ENCODE measurements around the gene FOXJ3.

The FOXJ3 gene

DNA sequence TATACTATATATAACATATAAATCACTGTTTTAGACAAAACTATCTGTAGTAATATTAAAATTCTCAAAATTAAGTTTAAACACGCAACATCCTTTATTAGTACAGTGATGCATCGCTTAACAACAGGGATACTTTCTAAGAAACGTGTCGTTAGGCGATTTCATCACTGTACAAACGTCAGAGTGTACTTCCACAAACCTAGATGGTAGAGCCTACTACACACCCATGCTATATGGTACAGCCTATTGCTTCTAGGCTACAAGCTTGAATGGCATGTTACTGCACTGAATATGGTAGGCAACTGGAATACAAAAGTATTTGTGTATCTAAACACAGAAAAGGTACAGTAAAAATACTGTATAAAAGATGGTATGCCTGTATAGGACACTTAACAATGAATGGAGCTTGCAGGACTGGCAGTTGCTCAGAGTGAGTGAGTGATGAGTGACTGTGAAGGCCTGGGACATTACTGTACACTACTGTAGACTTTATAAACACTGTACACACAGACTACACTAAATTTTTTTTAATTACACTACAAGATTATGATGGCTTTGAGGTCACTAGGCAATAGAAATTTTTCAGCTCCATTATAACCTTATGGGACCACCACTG, 10.5 kb downstream of the FOXJ3 start:
- no peak for DNase-seq (ENCODE audit: low spot score)
- TF ChIP-seq, protein P1, sequence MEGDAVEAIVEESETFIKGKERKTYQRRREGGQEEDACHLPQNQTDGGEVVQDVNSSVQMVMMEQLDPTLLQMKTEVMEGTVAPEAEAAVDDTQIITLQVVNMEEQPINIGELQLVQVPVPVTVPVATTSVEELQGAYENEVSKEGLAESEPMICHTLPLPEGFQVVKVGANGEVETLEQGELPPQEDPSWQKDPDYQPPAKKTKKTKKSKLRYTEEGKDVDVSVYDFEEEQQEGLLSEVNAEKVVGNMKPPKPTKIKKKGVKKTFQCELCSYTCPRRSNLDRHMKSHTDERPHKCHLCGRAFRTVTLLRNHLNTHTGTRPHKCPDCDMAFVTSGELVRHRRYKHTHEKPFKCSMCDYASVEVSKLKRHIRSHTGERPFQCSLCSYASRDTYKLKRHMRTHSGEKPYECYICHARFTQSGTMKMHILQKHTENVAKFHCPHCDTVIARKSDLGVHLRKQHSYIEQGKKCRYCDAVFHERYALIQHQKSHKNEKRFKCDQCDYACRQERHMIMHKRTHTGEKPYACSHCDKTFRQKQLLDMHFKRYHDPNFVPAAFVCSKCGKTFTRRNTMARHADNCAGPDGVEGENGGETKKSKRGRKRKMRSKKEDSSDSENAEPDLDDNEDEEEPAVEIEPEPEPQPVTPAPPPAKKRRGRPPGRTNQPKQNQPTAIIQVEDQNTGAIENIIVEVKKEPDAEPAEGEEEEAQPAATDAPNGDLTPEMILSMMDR (IDR thresholded peaks at IDR 0.05; ENCODE audit: extremely low read depth, missing control alignments): no peak

DNA sequence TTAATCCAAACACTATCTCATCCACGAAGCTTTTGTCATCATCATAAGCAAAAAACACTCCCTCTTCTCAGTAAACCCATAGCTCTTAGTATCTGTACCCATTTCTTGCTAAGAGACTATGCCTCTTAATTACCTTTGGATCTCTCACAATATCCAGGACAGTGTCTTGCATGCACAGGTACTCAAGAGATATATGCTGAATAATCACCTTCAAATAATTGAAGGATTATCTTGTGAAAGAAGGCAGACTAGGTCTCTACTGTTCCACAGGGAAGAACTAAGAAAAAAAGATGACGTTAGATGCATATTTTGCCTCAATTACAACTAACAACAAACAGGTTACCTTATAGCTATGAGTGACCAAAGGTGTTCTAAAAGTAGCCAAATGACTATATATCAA, 11.5 kb downstream of the FOXJ3 start:
- no peak for DNase-seq (ENCODE audit: low spot score)
- TF ChIP-seq, protein P1 (IDR thresholded peaks at IDR 0.05; ENCODE audit: extremely low read depth, missing control alignments): no peak

DNA sequence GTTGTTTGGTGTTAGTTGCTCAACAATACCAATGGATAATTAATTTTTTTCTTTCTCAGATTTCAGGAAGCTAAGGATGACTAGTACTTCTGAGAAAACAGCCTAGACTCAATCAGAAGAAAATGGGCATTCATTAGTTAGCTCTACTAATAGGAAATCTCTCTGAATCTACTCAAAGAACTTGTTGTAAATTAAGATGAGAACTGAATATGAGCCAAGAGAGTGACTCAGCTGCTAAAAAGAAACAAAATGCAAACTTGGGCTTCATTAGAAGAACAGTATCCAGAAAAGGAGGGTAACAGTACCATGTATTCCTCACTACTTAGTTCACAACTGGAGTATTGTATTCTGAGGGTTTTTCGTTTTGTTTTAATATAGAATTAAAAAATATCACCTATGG, 12.5 kb downstream of the FOXJ3 start:
- TF ChIP-seq, protein P1 (IDR thresholded peaks at IDR 0.05; ENCODE audit: extremely low read depth, missing control alignments): no peak
- DNase-seq (ENCODE audit: low spot score): no peak

DNA sequence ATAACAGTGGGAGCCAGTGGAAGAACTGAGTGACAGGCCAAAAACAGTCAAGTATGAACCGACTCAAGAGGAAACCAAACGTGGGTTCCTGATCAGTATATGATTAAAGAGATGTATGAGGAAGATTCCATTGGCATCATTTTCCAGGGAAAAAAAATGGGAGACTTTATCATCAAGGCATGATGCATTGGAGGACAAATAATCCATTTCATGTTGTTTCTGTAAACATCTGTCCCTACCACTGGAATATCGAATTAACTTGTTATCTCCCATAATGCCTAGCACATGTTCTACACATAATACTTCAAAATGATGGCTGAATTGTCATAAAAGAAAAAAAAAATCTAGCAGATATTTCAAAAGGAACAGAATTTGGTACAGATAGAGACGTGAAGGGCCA, 13.3 kb downstream of the FOXJ3 start:
- DNase-seq (ENCODE audit: low spot score): no peak
- TF ChIP-seq, protein P1 (IDR thresholded peaks at IDR 0.05; ENCODE audit: extremely low read depth, missing control alignments): no peak

DNA sequence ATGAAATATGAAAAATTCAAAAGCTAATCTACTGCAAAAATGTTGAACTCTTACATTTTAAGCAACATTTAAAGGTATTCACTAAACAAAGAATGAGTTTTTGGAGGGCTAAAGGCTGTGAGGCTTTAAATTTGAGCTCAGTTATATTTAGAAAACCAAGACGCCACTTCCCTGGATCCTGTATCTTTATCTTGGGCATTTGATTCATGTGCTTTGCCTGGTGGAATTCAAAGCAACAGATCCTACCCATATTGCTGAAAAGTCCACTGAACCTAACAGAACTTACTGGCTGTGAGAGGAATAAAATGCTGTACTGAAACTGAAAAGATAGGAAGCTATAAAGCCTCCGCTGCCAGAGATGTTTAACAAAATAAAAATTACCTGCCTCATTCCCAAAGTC, 14.3 kb downstream of the FOXJ3 start:
- DNase-seq (ENCODE audit: low spot score): no peak
- TF ChIP-seq, protein P1 (IDR thresholded peaks at IDR 0.05; ENCODE audit: extremely low read depth, missing control alignments): no peak

DNA sequence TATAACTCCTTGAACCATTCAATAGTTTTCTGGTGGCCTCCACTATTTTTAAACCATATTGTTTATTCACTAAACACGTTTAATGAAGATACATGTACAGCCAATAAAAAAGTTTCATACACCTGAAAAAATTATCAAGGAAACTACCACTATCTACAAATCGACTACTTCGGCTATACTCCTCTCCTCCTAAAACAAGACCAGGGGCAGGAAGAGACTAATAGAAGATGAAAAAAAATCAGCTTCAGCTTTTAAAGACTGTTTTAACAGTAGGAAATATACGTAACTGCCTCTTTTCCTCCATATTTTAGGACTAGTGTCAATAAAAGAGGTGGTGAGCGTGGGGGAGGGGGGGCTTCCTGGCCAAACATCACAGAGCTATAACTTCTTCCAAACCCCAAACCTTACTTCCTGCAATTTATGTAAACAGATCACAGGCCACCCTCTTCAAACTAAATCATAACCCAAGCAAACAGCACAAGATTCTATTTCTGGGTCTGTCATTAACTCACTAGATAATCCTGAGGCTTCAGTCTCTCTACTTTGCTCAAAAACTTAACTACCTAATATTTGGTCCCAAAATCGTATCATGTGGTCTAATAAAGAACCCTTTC, 15.1 kb downstream of the FOXJ3 start:
- DNase-seq (ENCODE audit: low spot score): no peak
- TF ChIP-seq, protein P1 (IDR thresholded peaks at IDR 0.05; ENCODE audit: extremely low read depth, missing control alignments): no peak

DNA sequence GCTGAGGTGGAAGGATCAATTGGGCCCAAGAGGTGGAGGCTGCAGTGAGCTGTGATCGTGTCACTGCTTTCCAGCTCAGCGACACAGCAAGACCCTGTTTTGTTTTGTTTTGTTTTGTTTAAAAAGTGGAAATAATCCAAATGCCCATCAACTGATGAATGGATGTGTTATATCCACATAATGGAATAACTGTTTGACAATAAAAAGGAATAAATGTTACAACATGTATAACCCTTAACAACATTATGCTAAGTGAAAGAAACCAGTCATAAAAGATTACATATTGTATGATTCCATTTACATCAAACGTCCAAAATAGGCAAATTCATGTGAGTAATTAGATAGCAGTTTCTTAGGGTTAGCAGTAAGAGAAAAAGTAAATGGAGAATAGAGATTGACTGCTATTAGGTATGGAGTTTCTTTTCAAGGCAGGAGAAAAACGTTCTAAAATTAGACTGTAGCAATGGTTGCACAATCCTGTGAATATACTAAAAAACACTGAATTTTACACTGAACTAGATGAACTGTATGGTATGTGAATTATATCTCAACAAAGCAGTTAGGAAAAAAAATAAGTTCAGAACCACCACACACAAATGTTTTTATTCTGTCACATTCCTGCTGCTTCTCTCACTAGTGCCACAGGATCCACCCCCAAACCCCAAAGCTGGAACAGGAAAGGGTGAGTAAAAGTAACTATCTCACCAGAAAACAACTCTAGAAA, 15.7 kb downstream of the FOXJ3 start:
- DNase-seq (ENCODE audit: low spot score): no peak
- TF ChIP-seq, protein P1 (IDR thresholded peaks at IDR 0.05; ENCODE audit: extremely low read depth, missing control alignments): no peak

Data from GM20000 (cell line).